Osteoblast (primary cell): ENCODE results near the gene PXDN. TPM values are rescaled to one million over a fixed set of nuclear protein-coding genes. Genes with fewer than 3 reads are reported as not detected.

Experiments
- DNase-seq: peaks from one replicate; pipeline ENCODE4 v3.0.0; 2011; ENCODE audit warnings: low spot score, mixed read lengths; ENCODE audit not compliant: insufficient read length; ENCODE audit errors: missing footprints
- H2AFZ ChIP-seq: 2 replicates; pipeline ENCODE4 v1.6.0; 2011; ENCODE audit warnings: mild to moderate bottlenecking, low read length
- H3K27ac ChIP-seq: 2 replicates; pipeline ENCODE4 v1.5.1; 2011; ENCODE audit warnings: mild to moderate bottlenecking, low read depth, low read length, moderate library complexity
- H3K27me3 ChIP-seq: 2 replicates; pipeline ENCODE4 v1.6.0; 2012; ENCODE audit warnings: mild to moderate bottlenecking, control low read depth, inconsistent platforms, low read length, moderate library complexity; ENCODE audit not compliant: insufficient read depth
- H3K36me3 ChIP-seq: 2 replicates; pipeline ENCODE4 v1.5.1; 2011; ENCODE audit warnings: mild to moderate bottlenecking, low read length, control low read depth, moderate library complexity; ENCODE audit not compliant: insufficient read depth
- H3K4me1 ChIP-seq: 2 replicates; pipeline ENCODE4 v1.5.1; 2011; ENCODE audit warnings: mild to moderate bottlenecking, low read length, control low read depth, moderate library complexity; ENCODE audit not compliant: insufficient read depth
- H3K4me2 ChIP-seq: 2 replicates; pipeline ENCODE4 v1.6.0; 2011; ENCODE audit warnings: mild to moderate bottlenecking, low read length; ENCODE audit not compliant: insufficient read depth
- H3K4me3 ChIP-seq: fragments of 200-600 bp; sonication (generic); 3 replicates; pipeline ENCODE4 v1.5.1; 2012; ENCODE audit warnings: mild to moderate bottlenecking, low read length, inconsistent platforms; ENCODE audit not compliant: insufficient read depth
- H3K79me2 ChIP-seq: 2 replicates; pipeline ENCODE4 v1.6.0; 2012; ENCODE audit warnings: mild to moderate bottlenecking, low read length, control low read depth, inconsistent platforms; ENCODE audit not compliant: insufficient read depth
- H3K9me3 ChIP-seq: 2 replicates; pipeline ENCODE4 v1.5.1; 2011; ENCODE audit warnings: low read depth, low read length, control low read depth
- H4K20me1 ChIP-seq: 2 replicates; pipeline ENCODE4 v1.6.0; 2012; ENCODE audit warnings: mild to moderate bottlenecking, low read length, control low read depth; ENCODE audit not compliant: insufficient read depth
- CTCF ChIP-seq: IDR thresholded peaks from 2 replicates; pipeline ENCODE4 v1.5.1; 2011; ENCODE audit warnings: mild to moderate bottlenecking, low read depth, low read length, moderate library complexity; ENCODE audit errors: extremely low read depth
- total RNA-seq: library from RNA; depleted of rRNA; stranded (reverse); fragments of >200 nt; gene quantifications from 2 replicates; pipeline ENCODE4 v1.2.3, GENCODE V29; 2012

PXDN gene
- total RNA-seq, 1 donor = 307 TPM

- Histone ChIP-seq H3K4me1 (peaks cover 27% of the 10 kb centered on the region), H4K20me1 (peaks cover 13% of the 10 kb centered on the region), H2AFZ (no peak overlapping the region), H3K4me2 (no peak overlapping the region), H3K27me3 (no peaks in the 10 kb centered on the region), H3K36me3 (peaks cover 58% of the 10 kb centered on the region), H3K79me2 (peaks cover 16% of the 10 kb centered on the region), H3K4me3 (no peak overlapping the region), H3K27ac (no peak overlapping the region), H3K9me3 (no peaks in the 10 kb centered on the region)
- no peak for TF ChIP-seq CTCF
- peak; percentile 69 for DNase-seq
Measured at GRCh38 chr2:1649103-1650084, 94.9 kb downstream of the PXDN start.

- H3K27me3 ChIP-seq = no peaks in the 10 kb centered on the region
- H2AFZ ChIP-seq = no peak overlapping the region
- H3K4me2 ChIP-seq = no peak overlapping the region
- peaks cover 18% of the 10 kb centered on the region for H3K4me1 ChIP-seq
- no peak overlapping the region for H3K27ac ChIP-seq
- no peak for TF ChIP-seq CTCF
- peaks cover 15% of the 10 kb centered on the region for H4K20me1 ChIP-seq
- peaks cover 65% of the 10 kb centered on the region for H3K36me3 ChIP-seq
- H3K79me2 ChIP-seq = peaks cover 18% of the 10 kb centered on the region
- no peaks in the 10 kb centered on the region for H3K9me3 ChIP-seq
- H3K4me3 ChIP-seq = no peak overlapping the region
- DNase-seq = peak; percentile 37
Measured at GRCh38 chr2:1648241-1649102, 95.8 kb downstream of the PXDN start.

GRCh38 chr2:1647417-1648240, 96.7 kb downstream of the PXDN start:
- Histone ChIP-seq H4K20me1 (peaks cover 15% of the 10 kb centered on the region), H2AFZ (no peak overlapping the region), H3K4me3 (no peak overlapping the region), H3K4me1 (peaks cover 14% of the 10 kb centered on the region), H3K27me3 (no peaks in the 10 kb centered on the region), H3K4me2 (no peak overlapping the region), H3K27ac (no peak overlapping the region), H3K9me3 (no peaks in the 10 kb centered on the region), H3K36me3 (peaks cover 71% of the 10 kb centered on the region), H3K79me2 (peaks cover 21% of the 10 kb centered on the region)
- DNase-seq = peak; percentile 56
- TF ChIP-seq CTCF = no peak
